Neural cell (in vitro differentiated cells): ENCODE data around the gene RALGPS1. TPM values are rescaled to one million over a fixed set of nuclear protein-coding genes. Genes with fewer than 3 reads are reported as not detected.

Experiments
- H2AFZ ChIP-seq: fragments of 200-600, 300-800 bp; sonication (generic), shearing (Covaris generic); 2 replicates; pipeline ENCODE4 v1.6.0; 2014; ENCODE audit warnings: low read depth, mild to moderate bottlenecking, antibody characterized with exemption, low read length, moderate library complexity
- H3F3A ChIP-seq: fragments of 200-600 bp; shearing (Covaris generic); 2 replicates; pipeline ENCODE4 v1.6.1; 2016; ENCODE audit warnings: mild to moderate bottlenecking, moderate library complexity, mixed read lengths, antibody characterized with exemption, low read length; ENCODE audit not compliant: insufficient read depth, poor library complexity, severe bottlenecking
- H3K27ac ChIP-seq: fragments of 200-600, 300-800 bp; sonication (generic), shearing (Covaris generic); 2 replicates; pipeline ENCODE4 v1.5.1; 2014; ENCODE audit warnings: mild to moderate bottlenecking, low read length, moderate library complexity
- H3K27me3 ChIP-seq: fragments of 300-800, 200-600 bp; sonication (generic), shearing (Covaris generic); 2 replicates; pipeline ENCODE4 v1.6.0; 2014; ENCODE audit warnings: mild to moderate bottlenecking, low read depth, low read length, moderate library complexity; ENCODE audit not compliant: insufficient read depth
- H3K36me3 ChIP-seq: fragments of 300-800, 200-600 bp; sonication (generic), shearing (Covaris generic); 2 replicates; pipeline ENCODE4 v1.5.1; 2014; ENCODE audit warnings: mild to moderate bottlenecking, antibody characterized with exemption, low read length, moderate library complexity; ENCODE audit not compliant: insufficient read depth
- H3K4me2 ChIP-seq: fragments of 300-800, 200-600 bp; sonication (generic), shearing (Covaris generic); 2 replicates; pipeline ENCODE4 v1.6.0; 2014; ENCODE audit warnings: mild to moderate bottlenecking, low read length
- H3K4me3 ChIP-seq: fragments of 300-800, 200-600 bp; sonication (generic), shearing (Covaris generic); 2 replicates; pipeline ENCODE4 v1.5.1; 2014; ENCODE audit warnings: mild to moderate bottlenecking, low read length, moderate library complexity
- H3K79me2 ChIP-seq: fragments of 200-600 bp; shearing (Covaris generic); replicated peaks from 2 replicates; pipeline ENCODE4 v1.6.0; 2014; ENCODE audit warnings: mild to moderate bottlenecking, low read length, moderate library complexity; ENCODE audit not compliant: insufficient read depth
- H3K9ac ChIP-seq: fragments of 300-800, 200-600 bp; sonication (generic), shearing (Covaris generic); 2 replicates; pipeline ENCODE4 v1.6.1; 2016; ENCODE audit warnings: mild to moderate bottlenecking, low read length, mixed read lengths
- H3K9me2 ChIP-seq: fragments of 200-600 bp; shearing (Covaris generic); 2 replicates; pipeline ENCODE4 v1.6.1; 2016; ENCODE audit warnings: mild to moderate bottlenecking, low read length, mixed read lengths; ENCODE audit not compliant: insufficient read depth
- H3K9me3 ChIP-seq: fragments of 200-600, 300-800 bp; sonication (generic), shearing (Covaris generic); 2 replicates; pipeline ENCODE4 v1.6.1; 2016; ENCODE audit warnings: mild to moderate bottlenecking, mixed run types, low read length, moderate library complexity, mixed read lengths
- H4K20me1 ChIP-seq: fragments of 200-600 bp; shearing (Covaris generic); 2 replicates; pipeline ENCODE4 v1.6.1; 2016; ENCODE audit warnings: mild to moderate bottlenecking, mixed run types; ENCODE audit not compliant: insufficient read depth
- EP300 ChIP-seq: fragments of 450-650 bp; conservative IDR thresholded peaks from 2 replicates; pipeline ENCODE4 v1.6.1; 2014; ENCODE audit warnings: antibody characterized with exemption, mild to moderate bottlenecking, moderate library complexity; ENCODE audit not compliant: poor library complexity, severe bottlenecking
- EZH2 ChIP-seq: fragments of 200-600, 300-800 bp; shearing (Covaris generic), sonication (generic); IDR thresholded peaks from 2 replicates; pipeline ENCODE4 v1.6.1; 2014; ENCODE audit warnings: antibody characterized with exemption, low read length, borderline replicate concordance, mild to moderate bottlenecking; ENCODE audit not compliant: insufficient read depth, poor library complexity, severe bottlenecking
- MXI1 ChIP-seq: fragments of 450-650 bp; conservative IDR thresholded peaks from 2 replicates; pipeline ENCODE4 v1.6.1; 2014; ENCODE audit warnings: antibody characterized with exemption, mild to moderate bottlenecking; ENCODE audit not compliant: poor library complexity, severe bottlenecking
- POLR2AphosphoS5 ChIP-seq: IDR thresholded peaks from 2 replicates; pipeline ENCODE4 v1.6.1; 2012
- RAD21 ChIP-seq: fragments of 450-650 bp; conservative IDR thresholded peaks from 2 replicates; pipeline ENCODE4 v1.6.1; 2014; ENCODE audit warnings: antibody characterized with exemption, mild to moderate bottlenecking, moderate library complexity
- SMC3 ChIP-seq: fragments of 450-650 bp; conservative IDR thresholded peaks from 2 replicates; pipeline ENCODE4 v1.6.1; 2014; ENCODE audit warnings: antibody characterized with exemption, mild to moderate bottlenecking, moderate library complexity; ENCODE audit not compliant: poor library complexity
- TAF1 ChIP-seq: IDR thresholded peaks from 2 replicates; pipeline ENCODE4 v1.6.1; 2012; ENCODE audit warnings: low read depth
- polyA plus RNA-seq: library from polyadenylated mRNA; depleted of rRNA; stranded (reverse); fragments of >200 nt; gene quantifications from 2 replicates; pipeline ENCODE4 v1.2.3, GENCODE V29; 2014
- TF ChIP-seq, protein P1 (sequence below): fragments of 450-650 bp; IDR thresholded peaks from 2 replicates; pipeline ENCODE4 v1.5.1; 2014; ENCODE audit warnings: antibody characterized with exemption, mild to moderate bottlenecking, moderate library complexity; ENCODE audit not compliant: poor library complexity, severe bottlenecking
- TF ChIP-seq, protein P2 (sequence below): IDR thresholded peaks from 2 replicates; pipeline ENCODE4 v1.6.1; 2012; ENCODE audit warnings: borderline replicate concordance

The RALGPS1 gene
- polyA plus RNA-seq, 1 donor from 2014 or later, result 37.1 TPM

DNA sequence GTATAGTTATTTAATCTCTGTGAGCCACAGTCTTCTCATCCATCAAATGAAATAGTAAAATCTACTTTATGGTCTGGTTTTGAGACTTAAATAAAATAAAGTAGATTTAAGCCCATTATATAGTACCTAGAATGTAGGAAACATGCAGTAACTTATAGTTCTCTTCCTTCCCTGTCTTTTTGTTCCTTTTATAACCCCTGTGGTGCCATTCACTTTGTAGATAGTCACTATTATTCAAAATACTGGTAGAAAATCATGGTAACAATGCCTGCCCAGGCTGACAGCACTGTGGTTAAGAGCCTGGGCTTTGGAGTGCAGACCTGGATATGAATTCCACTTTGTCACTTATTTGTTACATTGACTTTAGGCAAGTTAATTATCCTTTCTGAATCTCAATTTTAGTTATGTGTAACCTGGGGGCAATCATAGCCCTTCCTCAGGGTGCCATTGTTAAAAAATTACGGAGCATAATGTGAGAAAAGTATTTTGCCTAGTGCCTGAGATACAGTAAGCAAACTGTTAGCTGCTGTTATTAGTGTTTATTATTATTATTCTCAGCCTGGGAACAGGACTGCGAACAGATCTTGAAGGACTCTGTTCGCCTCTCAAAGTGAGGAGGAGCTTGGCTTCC, 100.4 kb downstream of the RALGPS1 start:
- Histone ChIP-seq H3K4me2 (no peak overlapping the region), H4K20me1 (no peaks in the 10 kb centered on the region), H3K9ac (no peak overlapping the region), H3K27me3 (no peaks in the 10 kb centered on the region), H3K79me2 (no peaks in the 10 kb centered on the region), H3K9me3 (no peaks in the 10 kb centered on the region), H3K27ac (no peak overlapping the region), H3K36me3 (no peaks in the 10 kb centered on the region), H3F3A (no peaks in the 10 kb centered on the region), H3K4me3 (no peak overlapping the region), H2AFZ (no peak overlapping the region), H3K9me2 (no peaks in the 10 kb centered on the region)
- TF ChIP-seq, protein P1, sequence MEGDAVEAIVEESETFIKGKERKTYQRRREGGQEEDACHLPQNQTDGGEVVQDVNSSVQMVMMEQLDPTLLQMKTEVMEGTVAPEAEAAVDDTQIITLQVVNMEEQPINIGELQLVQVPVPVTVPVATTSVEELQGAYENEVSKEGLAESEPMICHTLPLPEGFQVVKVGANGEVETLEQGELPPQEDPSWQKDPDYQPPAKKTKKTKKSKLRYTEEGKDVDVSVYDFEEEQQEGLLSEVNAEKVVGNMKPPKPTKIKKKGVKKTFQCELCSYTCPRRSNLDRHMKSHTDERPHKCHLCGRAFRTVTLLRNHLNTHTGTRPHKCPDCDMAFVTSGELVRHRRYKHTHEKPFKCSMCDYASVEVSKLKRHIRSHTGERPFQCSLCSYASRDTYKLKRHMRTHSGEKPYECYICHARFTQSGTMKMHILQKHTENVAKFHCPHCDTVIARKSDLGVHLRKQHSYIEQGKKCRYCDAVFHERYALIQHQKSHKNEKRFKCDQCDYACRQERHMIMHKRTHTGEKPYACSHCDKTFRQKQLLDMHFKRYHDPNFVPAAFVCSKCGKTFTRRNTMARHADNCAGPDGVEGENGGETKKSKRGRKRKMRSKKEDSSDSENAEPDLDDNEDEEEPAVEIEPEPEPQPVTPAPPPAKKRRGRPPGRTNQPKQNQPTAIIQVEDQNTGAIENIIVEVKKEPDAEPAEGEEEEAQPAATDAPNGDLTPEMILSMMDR, result no peak
- TF ChIP-seq, protein P2, sequence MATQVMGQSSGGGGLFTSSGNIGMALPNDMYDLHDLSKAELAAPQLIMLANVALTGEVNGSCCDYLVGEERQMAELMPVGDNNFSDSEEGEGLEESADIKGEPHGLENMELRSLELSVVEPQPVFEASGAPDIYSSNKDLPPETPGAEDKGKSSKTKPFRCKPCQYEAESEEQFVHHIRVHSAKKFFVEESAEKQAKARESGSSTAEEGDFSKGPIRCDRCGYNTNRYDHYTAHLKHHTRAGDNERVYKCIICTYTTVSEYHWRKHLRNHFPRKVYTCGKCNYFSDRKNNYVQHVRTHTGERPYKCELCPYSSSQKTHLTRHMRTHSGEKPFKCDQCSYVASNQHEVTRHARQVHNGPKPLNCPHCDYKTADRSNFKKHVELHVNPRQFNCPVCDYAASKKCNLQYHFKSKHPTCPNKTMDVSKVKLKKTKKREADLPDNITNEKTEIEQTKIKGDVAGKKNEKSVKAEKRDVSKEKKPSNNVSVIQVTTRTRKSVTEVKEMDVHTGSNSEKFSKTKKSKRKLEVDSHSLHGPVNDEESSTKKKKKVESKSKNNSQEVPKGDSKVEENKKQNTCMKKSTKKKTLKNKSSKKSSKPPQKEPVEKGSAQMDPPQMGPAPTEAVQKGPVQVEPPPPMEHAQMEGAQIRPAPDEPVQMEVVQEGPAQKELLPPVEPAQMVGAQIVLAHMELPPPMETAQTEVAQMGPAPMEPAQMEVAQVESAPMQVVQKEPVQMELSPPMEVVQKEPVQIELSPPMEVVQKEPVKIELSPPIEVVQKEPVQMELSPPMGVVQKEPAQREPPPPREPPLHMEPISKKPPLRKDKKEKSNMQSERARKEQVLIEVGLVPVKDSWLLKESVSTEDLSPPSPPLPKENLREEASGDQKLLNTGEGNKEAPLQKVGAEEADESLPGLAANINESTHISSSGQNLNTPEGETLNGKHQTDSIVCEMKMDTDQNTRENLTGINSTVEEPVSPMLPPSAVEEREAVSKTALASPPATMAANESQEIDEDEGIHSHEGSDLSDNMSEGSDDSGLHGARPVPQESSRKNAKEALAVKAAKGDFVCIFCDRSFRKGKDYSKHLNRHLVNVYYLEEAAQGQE, result no peak
- TF ChIP-seq TAF1, result no peak
- TF ChIP-seq EZH2, result no peak
- TF ChIP-seq POLR2AphosphoS5, result no peak
- TF ChIP-seq EP300, result no peak
- TF ChIP-seq SMC3, result no peak
- TF ChIP-seq MXI1, result no peak

DNA sequence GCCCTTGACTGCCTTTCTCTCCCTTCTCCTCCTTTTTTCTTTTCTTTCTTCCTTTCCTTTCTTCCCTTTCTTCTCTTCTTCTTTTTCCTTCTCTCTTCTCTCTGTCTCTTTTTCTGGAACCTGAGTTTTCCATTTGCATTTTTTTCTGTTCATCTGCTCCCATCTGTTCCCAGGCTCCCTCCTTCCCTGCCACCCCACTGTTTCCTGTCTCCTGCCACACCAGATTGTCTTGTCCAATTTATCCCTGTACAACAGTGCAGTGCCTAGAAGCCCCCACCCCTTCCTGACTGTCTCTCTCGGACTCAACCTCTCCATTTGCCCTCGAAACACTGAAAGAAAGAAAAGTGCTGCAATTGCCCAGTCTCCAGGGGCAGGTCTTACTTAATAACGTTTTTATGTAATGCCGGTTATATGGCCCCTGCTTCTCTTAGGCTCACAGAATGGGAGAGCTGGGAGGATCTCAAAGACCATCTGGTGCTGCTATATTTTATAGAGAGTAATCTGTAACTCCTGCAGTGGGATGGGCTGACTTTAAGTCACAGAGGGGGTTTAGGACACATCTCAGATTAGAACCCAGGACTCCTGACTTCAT, 101.4 kb downstream of the RALGPS1 start:
- H4K20me1 ChIP-seq, result no peaks in the 10 kb centered on the region

More for the DNA sequence above, 101.4 kb downstream of the RALGPS1 start:
- no peaks in the 10 kb centered on the region for H3K36me3 ChIP-seq
- no peak overlapping the region for H3K4me2 ChIP-seq
- H2AFZ ChIP-seq, result no peak overlapping the region
- H3K27ac ChIP-seq, result no peak overlapping the region
- no peaks in the 10 kb centered on the region for H3K9me3 ChIP-seq
- H3K79me2 ChIP-seq, result no peaks in the 10 kb centered on the region
- H3F3A ChIP-seq, result no peaks in the 10 kb centered on the region
- no peaks in the 10 kb centered on the region for H3K9me2 ChIP-seq
- TF ChIP-seq SMC3, result no peak
- TF ChIP-seq EP300, result no peak
- no peak for TF ChIP-seq MXI1
- TF ChIP-seq, protein P2, result no peak
- TF ChIP-seq RAD21, result no peak
- TF ChIP-seq POLR2AphosphoS5, result no peak
- TF ChIP-seq EZH2, result no peak
- TF ChIP-seq, protein P1, result no peak
- TF ChIP-seq TAF1, result no peak
- no peak overlapping the region for H3K9ac ChIP-seq
- no peak overlapping the region for H3K4me3 ChIP-seq
- H3K27me3 ChIP-seq, result no peaks in the 10 kb centered on the region
